ENCODE data around the gene LRGUK. TPM values are rescaled to one million over a fixed set of nuclear protein-coding genes. Genes with fewer than 3 reads are reported as not detected.
A peak's percentile ranks its signal among the peaks of the same experiment; 100 is the strongest.

The LRGUK gene
- total and polyA plus RNA-seq, 9 donors: 0.23 to 1.0 (median 0.38) TPM

DNA sequence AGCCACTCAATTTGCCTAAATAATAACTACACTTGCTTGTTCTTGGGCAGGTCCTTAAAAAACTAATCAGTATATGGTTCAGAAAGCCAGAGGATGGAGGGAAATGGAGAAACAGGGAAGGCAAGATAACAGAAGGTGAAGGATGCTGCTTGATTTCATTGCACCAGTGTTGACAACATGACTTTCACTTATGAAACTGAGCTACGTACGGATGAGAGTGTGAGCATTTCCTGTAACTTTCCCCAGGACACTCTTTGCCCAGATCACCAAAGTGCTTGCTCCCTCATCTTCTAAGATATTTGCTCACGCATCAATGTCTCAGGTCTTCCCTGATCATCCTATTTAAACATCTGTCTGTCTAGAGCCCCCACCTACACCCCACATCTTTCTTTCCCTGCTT, 152.2 kb downstream of the LRGUK start:
- DNase-seq: no peak
- 63% methylated on average over 3 of the region's 3 CpGs for WGBS (ENCODE audit: insufficient coverage)
- Histone ChIP-seq H3K36me3 (ENCODE audit: control insufficient read depth, insufficient read depth, low read length) (no peaks in the 10 kb centered on the region), H3K9me3 (replicated peaks; ENCODE audit: control insufficient read depth, low read depth, low read length) (no peaks in the 10 kb centered on the region), H3K4me1 (ENCODE audit: control insufficient read depth, insufficient read depth, low read length) (no peaks in the 10 kb centered on the region), H3K27me3 (ENCODE audit: control insufficient read depth, insufficient read depth, low read length) (peaks cover 2% of the 10 kb centered on the region), H3K27ac (ENCODE audit: low read length) (no peak overlapping the region), H3K4me3 (ENCODE audit: low read length) (no peak overlapping the region)

DNA sequence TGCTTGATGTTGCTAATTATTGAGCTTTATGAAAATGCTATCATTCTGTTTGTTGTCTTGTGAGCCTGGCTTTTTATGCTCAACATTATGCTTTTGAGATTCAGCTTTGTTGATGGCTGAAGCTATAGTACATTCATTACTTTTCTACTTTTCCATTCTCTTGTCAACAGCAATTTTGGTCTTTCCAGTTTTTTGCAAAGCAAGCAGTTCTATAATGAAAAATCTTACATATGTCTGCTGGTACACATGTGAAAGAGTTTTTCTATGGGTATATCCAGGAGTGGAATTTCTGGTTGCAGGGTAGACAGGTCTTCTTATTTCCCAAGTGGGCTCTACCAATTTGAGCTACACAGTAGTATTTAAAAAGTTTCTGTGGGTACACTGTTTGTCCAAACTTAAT, 152.8 kb downstream of the LRGUK start:
- Histone ChIP-seq H3K27ac (ENCODE audit: low read length) (no peak overlapping the region), H3K27me3 (ENCODE audit: control insufficient read depth, insufficient read depth, low read length) (peaks cover 5% of the 10 kb centered on the region), H3K9me3 (replicated peaks; ENCODE audit: control insufficient read depth, low read depth, low read length) (no peaks in the 10 kb centered on the region), H3K4me1 (ENCODE audit: control insufficient read depth, insufficient read depth, low read length) (no peaks in the 10 kb centered on the region), H3K4me3 (ENCODE audit: low read length) (no peak overlapping the region), H3K36me3 (ENCODE audit: control insufficient read depth, insufficient read depth, low read length) (no peaks in the 10 kb centered on the region)
- no peak for DNase-seq

DNA sequence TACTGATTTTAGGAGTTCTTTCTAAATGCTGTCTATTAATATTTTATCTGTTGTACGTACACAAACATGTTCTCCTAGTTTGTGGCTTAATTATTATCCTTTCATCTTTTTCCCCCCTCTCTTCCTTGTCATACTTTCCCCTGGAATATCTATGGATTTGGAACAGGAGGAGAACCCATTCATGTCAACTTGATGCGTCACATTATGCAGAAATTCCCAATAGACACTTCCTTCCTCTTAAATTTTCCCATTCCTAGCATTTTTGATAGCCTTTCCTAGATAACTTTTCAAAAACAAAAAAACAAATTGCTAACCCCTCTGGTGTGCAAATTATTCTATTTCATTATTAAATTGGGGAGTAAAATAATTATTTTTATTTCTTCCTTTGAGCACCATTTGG, 153.4 kb downstream of the LRGUK start:
- Histone ChIP-seq H3K4me1 (ENCODE audit: control insufficient read depth, insufficient read depth, low read length) (no peaks in the 10 kb centered on the region), H3K27ac (ENCODE audit: low read length) (no peak overlapping the region), H3K36me3 (ENCODE audit: control insufficient read depth, insufficient read depth, low read length) (no peaks in the 10 kb centered on the region), H3K27me3 (ENCODE audit: control insufficient read depth, insufficient read depth, low read length) (peaks cover 5% of the 10 kb centered on the region), H3K4me3 (ENCODE audit: low read length) (no peak overlapping the region), H3K9me3 (replicated peaks; ENCODE audit: control insufficient read depth, low read depth, low read length) (no peaks in the 10 kb centered on the region)
- no peak for DNase-seq
- WGBS (ENCODE audit: insufficient coverage): no CpG with 5 or more reads among the region's 2 CpGs

DNA sequence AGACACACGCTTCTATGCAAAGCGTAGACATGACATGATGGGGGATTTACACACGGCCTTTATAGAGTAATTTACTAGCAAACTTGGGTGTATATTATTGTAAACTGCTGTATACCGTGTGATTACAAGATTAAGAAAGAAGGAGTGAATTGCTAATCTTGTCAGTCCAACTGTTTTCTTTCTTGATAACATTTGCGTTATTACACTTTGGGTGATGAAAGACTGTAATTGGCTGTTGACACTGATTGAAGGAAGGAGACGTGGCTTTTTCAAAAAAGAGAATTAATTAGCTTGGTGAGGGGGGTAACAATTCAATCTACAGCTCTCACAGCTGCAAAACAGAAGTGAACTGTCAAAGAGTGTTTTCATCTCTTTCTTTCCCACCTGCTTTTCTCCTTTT, 156.9 kb downstream of the LRGUK start:
- Histone ChIP-seq H3K36me3 (ENCODE audit: control insufficient read depth, insufficient read depth, low read length) (no peaks in the 10 kb centered on the region), H3K9me3 (replicated peaks; ENCODE audit: control insufficient read depth, low read depth, low read length) (no peaks in the 10 kb centered on the region), H3K27ac (ENCODE audit: low read length) (no peak overlapping the region), H3K4me1 (ENCODE audit: control insufficient read depth, insufficient read depth, low read length) (no peaks in the 10 kb centered on the region), H3K27me3 (ENCODE audit: control insufficient read depth, insufficient read depth, low read length) (peaks cover 5% of the 10 kb centered on the region), H3K4me3 (ENCODE audit: low read length) (no peak overlapping the region)
- no peak for DNase-seq
- no CpG with 5 or more reads among the region's 6 CpGs for WGBS (ENCODE audit: insufficient coverage)

DNA sequence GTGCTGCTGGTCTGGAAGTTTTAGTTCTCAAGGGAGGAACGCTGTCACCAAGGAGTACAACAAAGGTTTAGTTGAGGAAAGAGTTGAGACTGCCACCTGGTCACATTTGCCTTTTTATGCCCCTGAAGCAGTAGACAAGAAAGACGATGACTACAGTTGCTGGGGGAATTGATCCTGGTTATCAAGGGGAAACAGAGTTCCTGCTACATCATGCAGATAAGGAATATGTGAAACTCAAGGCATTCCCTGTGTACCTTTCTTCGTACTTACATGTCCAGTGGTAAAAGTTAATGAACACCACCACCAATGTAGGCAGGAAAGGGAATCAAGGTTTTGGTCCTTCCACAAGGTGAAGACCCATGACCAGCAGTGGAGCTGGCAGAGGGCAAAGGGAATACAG, 157.8 kb downstream of the LRGUK start:
- 100% methylated on average over 1 of the region's 3 CpGs for WGBS (ENCODE audit: insufficient coverage)
- Histone ChIP-seq H3K27me3 (ENCODE audit: control insufficient read depth, insufficient read depth, low read length) (peaks cover 5% of the 10 kb centered on the region), H3K4me3 (ENCODE audit: low read length) (no peak overlapping the region), H3K36me3 (ENCODE audit: control insufficient read depth, insufficient read depth, low read length) (no peaks in the 10 kb centered on the region), H3K9me3 (replicated peaks; ENCODE audit: control insufficient read depth, low read depth, low read length) (no peaks in the 10 kb centered on the region), H3K27ac (ENCODE audit: low read length) (no peak overlapping the region), H3K4me1 (ENCODE audit: control insufficient read depth, insufficient read depth, low read length) (peaks cover 2% of the 10 kb centered on the region)
- DNase-seq: no peak

DNA sequence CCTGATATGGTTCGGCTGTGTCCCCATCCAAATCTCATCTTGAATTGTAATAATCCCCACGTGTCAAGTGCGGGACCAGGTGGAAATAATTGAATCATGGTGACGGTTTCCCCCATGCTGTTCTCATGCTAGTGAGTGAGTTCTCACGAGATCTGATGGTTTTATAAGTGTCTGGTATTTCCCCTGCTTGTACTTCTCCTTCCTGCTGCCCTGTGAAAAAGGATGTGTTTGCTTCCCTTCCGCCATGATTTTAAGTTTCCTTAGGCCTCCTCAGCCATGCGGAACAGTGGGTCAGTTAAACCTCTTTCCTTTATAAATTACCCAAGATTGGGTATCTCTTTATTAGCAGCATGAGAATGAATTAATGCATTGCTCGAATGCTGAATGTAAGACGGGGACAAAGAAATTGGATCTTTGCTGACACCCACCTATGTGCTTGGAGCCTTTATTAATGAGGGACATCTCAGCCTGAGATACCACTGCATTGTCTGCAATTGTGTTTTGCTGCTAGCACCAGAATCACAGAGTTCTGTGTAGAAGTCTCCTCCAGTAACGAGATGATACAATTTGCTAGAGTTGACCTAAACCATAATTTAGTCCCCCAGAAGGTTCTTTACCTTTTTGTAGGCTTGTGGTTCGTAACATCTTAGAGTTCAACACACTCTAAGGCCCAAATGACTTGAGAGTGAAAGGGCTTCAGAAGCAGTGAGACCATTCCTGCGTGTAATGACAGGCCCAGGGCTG, 160.9 kb downstream of the LRGUK start:
- Histone ChIP-seq H3K27me3 (ENCODE audit: control insufficient read depth, insufficient read depth, low read length) (peaks cover 5% of the 10 kb centered on the region), H3K36me3 (ENCODE audit: control insufficient read depth, insufficient read depth, low read length) (no peaks in the 10 kb centered on the region), H3K27ac (ENCODE audit: low read length) (no peak overlapping the region), H3K4me1 (ENCODE audit: control insufficient read depth, insufficient read depth, low read length) (peaks cover 2% of the 10 kb centered on the region), H3K9me3 (replicated peaks; ENCODE audit: control insufficient read depth, low read depth, low read length) (no peaks in the 10 kb centered on the region), H3K4me3 (ENCODE audit: low read length) (no peak overlapping the region)
- no CpG with 5 or more reads among the region's 12 CpGs for WGBS (ENCODE audit: insufficient coverage)
- DNase-seq: no peak

DNA sequence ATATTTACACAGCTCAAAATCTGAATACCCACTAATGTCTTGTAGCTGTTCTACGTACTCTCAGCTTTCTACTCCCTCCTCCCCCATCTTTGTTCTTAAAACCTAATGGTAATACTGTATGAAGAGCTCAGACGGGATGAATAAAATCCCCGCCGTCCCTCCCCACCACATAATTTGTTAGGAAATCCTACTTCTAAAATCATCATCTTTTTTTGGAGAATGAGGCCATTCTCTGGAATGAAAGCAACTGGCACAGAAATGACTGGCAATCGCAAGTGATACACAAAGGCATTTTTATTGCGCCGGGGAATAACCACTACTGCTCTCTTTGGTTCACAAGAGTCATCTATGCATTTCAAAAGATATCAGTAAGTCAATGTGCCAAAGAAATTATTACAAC, 162.3 kb downstream of the LRGUK start:
- no CpG with 5 or more reads among the region's 7 CpGs for WGBS (ENCODE audit: insufficient coverage)
- DNase-seq: peak; percentile 30

DNA sequence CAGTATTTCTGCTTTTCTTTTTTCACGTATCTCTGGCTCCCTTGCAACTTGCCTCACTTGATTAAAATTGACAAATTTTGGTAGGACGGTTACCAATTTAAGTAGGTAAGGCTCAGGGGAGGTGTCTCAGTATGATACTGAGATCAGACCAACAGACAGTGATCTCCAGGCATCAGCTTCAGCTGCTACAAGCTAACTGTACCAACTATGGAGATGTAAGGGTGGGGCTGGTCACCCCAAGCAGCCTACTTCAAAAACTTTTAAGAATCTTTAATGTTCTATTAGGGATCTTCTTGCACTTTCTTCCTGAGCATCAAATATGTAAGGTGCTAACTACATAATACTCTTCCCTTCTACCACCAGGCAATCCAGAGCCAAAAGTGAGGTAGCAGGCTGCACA, 162.7 kb downstream of the LRGUK start:
- H3K4me1 ChIP-seq (ENCODE audit: control insufficient read depth, insufficient read depth, low read length): peaks cover 2% of the 10 kb centered on the region
- no peak overlapping the region for H3K27ac ChIP-seq (ENCODE audit: low read length)
- peaks cover 13% of the 10 kb centered on the region for H3K36me3 ChIP-seq (ENCODE audit: control insufficient read depth, insufficient read depth, low read length)
- no peaks in the 10 kb centered on the region for H3K9me3 ChIP-seq (replicated peaks; ENCODE audit: control insufficient read depth, low read depth, low read length)
- no CpG with 5 or more reads among the region's 2 CpGs for WGBS (ENCODE audit: insufficient coverage)
- no peaks in the 10 kb centered on the region for H3K27me3 ChIP-seq (ENCODE audit: control insufficient read depth, insufficient read depth, low read length)
- no peak overlapping the region for H3K4me3 ChIP-seq (ENCODE audit: low read length)
- DNase-seq: no peak

More for the DNA sequence above, 162.3 kb downstream of the LRGUK start:
- H3K4me1 ChIP-seq (ENCODE audit: control insufficient read depth, insufficient read depth, low read length): peaks cover 2% of the 10 kb centered on the region
- peaks cover 2% of the 10 kb centered on the region for H3K27me3 ChIP-seq (ENCODE audit: control insufficient read depth, insufficient read depth, low read length)
- H3K27ac ChIP-seq (ENCODE audit: low read length): no peak overlapping the region
- H3K36me3 ChIP-seq (ENCODE audit: control insufficient read depth, insufficient read depth, low read length): peaks cover 9% of the 10 kb centered on the region
- no peak overlapping the region for H3K4me3 ChIP-seq (ENCODE audit: low read length)
- H3K9me3 ChIP-seq (replicated peaks; ENCODE audit: control insufficient read depth, low read depth, low read length): no peaks in the 10 kb centered on the region

DNA sequence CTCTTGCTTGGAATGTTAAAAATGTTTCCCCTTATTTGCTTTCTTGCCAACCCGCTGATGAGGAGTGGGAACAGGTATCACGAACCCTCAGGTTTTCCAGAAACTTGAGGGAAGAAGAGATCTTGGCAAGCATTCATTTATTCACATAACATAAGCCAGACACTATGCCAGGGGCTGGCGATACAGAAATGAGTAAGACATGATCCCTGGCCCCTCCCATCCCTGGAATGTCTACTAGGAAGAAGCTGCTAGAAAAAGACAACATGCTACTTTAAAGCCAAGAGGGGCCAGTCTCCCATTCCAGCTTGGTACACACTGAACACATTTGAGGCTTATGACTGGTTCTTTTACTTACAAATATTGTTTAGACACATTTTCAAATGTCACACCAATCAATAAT, 163.1 kb downstream of the LRGUK start:
- DNase-seq: peak; percentile 6
- no CpG with 5 or more reads among the region's 3 CpGs for WGBS (ENCODE audit: insufficient coverage)
- Histone ChIP-seq H3K4me3 (ENCODE audit: low read length) (no peak overlapping the region), H3K9me3 (replicated peaks; ENCODE audit: control insufficient read depth, low read depth, low read length) (no peaks in the 10 kb centered on the region), H3K4me1 (ENCODE audit: control insufficient read depth, insufficient read depth, low read length) (peaks cover 2% of the 10 kb centered on the region), H3K27me3 (ENCODE audit: control insufficient read depth, insufficient read depth, low read length) (no peaks in the 10 kb centered on the region), H3K36me3 (ENCODE audit: control insufficient read depth, insufficient read depth, low read length) (peaks cover 18% of the 10 kb centered on the region), H3K27ac (ENCODE audit: low read length) (no peak overlapping the region)

DNA sequence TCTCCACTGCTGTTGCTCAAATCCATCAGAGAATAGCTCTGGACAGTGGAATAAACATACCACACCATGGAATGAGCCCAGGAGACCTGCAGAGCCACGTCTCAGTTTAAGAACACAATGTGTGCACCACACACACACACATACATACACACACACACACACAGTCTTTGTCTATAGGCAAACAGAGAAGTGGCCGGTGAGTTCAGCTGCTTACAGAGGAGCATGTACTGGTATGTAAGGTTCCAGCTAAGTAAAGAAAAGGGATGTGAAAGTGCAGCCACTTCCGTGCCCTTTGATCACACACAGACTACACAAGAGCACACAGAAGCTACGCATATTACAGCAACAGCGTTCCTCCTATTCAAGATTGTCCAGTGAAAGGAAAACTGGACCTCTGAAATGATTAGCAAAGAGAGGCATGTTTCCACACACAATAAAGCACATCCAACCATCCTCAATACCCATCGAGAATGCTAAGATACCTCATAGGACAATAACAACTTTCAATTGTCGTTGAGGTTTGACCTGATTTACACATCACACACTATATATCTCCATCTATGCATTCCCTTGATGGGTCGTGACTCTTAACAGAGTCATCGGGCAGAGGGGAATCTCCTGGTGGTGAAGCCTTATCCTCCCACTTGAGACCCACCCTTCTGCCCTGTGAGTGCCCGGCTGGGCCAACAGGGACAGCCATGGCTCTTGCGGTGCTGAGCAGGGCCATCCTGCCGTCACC, 166.0 kb downstream of the LRGUK start:
- H3K36me3 ChIP-seq (ENCODE audit: control insufficient read depth, insufficient read depth, low read length): peaks cover 31% of the 10 kb centered on the region
- peaks cover 2% of the 10 kb centered on the region for H3K4me1 ChIP-seq (ENCODE audit: control insufficient read depth, insufficient read depth, low read length)
- H3K4me3 ChIP-seq (ENCODE audit: low read length): no peak overlapping the region
- H3K27ac ChIP-seq (ENCODE audit: low read length): no peak overlapping the region
- WGBS (ENCODE audit: insufficient coverage): 93% methylated on average over 7 of the region's 12 CpGs
- peak; percentile 74 for DNase-seq
- H3K27me3 ChIP-seq (ENCODE audit: control insufficient read depth, insufficient read depth, low read length): no peaks in the 10 kb centered on the region
- no peaks in the 10 kb centered on the region for H3K9me3 ChIP-seq (replicated peaks; ENCODE audit: control insufficient read depth, low read depth, low read length)

All from muscle of leg (tissue), 11 donors.